ENCODE data around the gene APOBEC4. TPM values are rescaled to one million over a fixed set of nuclear protein-coding genes. Genes with fewer than 3 reads are reported as not detected.
"Not testable (repeated sequence)": the region's sequence is repeated elsewhere in the genome, so short reads cannot be mapped to it uniquely, and the experiment has no call there.

APOBEC4 gene
- total RNA-seq, 2 donors from 2014 or later = not detected

DNA sequence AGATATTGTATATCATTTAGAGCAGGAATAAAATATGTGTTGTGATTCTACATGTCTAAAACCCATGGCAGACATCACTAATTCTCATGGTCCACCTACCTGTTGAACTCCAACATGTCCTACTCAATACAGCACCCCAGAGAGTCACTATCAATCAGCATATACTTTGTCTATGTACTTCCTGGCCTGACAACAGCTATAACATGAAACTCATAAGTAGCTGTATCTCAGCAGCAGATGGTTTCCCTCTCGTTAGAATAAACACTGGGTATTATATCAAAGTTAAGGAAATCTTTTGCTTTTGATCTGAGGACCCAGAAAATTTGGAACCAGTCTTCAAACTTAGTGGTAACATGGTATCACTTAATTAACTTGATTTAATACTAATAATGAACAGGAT is 33.3 kb downstream of the APOBEC4 start:
- Histone ChIP-seq H3K9ac (ENCODE audit: extremely low read depth, low read length, poor library complexity, severe bottlenecking) (no peak overlapping the region), H3K4me1 (ENCODE audit: control insufficient read depth, insufficient read depth, low read length) (peaks cover 7% of the 10 kb centered on the region), H3K36me3 (ENCODE audit: control insufficient read depth, insufficient read depth, low read length) (peaks cover 4% of the 10 kb centered on the region), H3K27me3 (ENCODE audit: control insufficient read depth, insufficient read depth, low read length, poor library complexity, severe bottlenecking) (no peaks in the 10 kb centered on the region), H3K27ac (ENCODE audit: low read depth, low read length) (no peak overlapping the region), H3K9me3 (ENCODE audit: control insufficient read depth, low read length) (no peaks in the 10 kb centered on the region), H3K4me3 (ENCODE audit: low read length) (no peak overlapping the region)
- Mint-ChIP-seq H3K9me3 (peaks cover 2% of the 10 kb centered on the region), H3K27me3 (ENCODE audit: insufficient read depth) (no peaks in the 10 kb centered on the region), H3K4me3 (no peak overlapping the region), H3K4me1 (peaks cover 35% of the 10 kb centered on the region), H3K27ac (no peak overlapping the region), H3K36me3 (ENCODE audit: low read depth) (peaks cover 3% of the 10 kb centered on the region)
- no peak for DNase-seq
- WGBS, 2 experiments (ENCODE audit: insufficient coverage in 1 of 2, insufficient read length in 1 of 2) = 89% methylated on average over 1 of the region's 1 CpG; no CpG with 5 or more reads in 1 of the 2 experiments
- TF ChIP-seq, protein P1, sequence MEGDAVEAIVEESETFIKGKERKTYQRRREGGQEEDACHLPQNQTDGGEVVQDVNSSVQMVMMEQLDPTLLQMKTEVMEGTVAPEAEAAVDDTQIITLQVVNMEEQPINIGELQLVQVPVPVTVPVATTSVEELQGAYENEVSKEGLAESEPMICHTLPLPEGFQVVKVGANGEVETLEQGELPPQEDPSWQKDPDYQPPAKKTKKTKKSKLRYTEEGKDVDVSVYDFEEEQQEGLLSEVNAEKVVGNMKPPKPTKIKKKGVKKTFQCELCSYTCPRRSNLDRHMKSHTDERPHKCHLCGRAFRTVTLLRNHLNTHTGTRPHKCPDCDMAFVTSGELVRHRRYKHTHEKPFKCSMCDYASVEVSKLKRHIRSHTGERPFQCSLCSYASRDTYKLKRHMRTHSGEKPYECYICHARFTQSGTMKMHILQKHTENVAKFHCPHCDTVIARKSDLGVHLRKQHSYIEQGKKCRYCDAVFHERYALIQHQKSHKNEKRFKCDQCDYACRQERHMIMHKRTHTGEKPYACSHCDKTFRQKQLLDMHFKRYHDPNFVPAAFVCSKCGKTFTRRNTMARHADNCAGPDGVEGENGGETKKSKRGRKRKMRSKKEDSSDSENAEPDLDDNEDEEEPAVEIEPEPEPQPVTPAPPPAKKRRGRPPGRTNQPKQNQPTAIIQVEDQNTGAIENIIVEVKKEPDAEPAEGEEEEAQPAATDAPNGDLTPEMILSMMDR (conservative IDR thresholded peaks at IDR 0.05) = no peak

DNA sequence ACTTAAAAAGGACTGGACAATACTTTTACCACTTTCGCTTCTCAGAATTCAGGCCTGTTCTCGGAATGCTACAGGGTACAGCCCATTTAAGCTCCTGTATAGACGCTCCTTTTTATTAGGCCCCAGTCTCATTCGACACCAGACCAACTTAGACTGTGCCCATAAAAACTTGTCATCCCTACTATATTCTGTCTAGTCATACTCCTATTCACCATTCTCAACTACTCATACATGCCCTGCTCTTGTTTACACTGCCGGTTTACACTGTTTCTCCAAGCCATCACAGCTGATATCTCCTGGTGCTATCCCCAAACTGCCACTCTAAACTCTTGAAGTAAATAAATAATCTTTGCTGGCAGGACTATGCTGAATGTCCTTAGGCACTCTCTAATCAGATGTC is 34.9 kb downstream of the APOBEC4 start:
- not testable (repeated sequence) for H3K27ac ChIP-seq (ENCODE audit: low read depth, low read length); H3K27me3 Mint-ChIP-seq (ENCODE audit: insufficient read depth); H3K27ac Mint-ChIP-seq; H3K9me3 ChIP-seq (ENCODE audit: control insufficient read depth, low read length); H3K4me3 ChIP-seq (ENCODE audit: low read length); H3K36me3 Mint-ChIP-seq (ENCODE audit: low read depth); H3K9ac ChIP-seq (ENCODE audit: extremely low read depth, low read length, poor library complexity, severe bottlenecking); DNase-seq; H3K27me3 ChIP-seq (ENCODE audit: control insufficient read depth, insufficient read depth, low read length, poor library complexity, severe bottlenecking); H3K4me1 ChIP-seq (ENCODE audit: control insufficient read depth, insufficient read depth, low read length); H3K4me3 Mint-ChIP-seq; H3K36me3 ChIP-seq (ENCODE audit: control insufficient read depth, insufficient read depth, low read length); H3K9me3 Mint-ChIP-seq
- 72 to 77% methylated on average over 2 to 4 of the region's 5 CpGs for WGBS, 2 experiments (ENCODE audit: insufficient coverage in 1 of 2, insufficient read length in 1 of 2)
- peaks cover 36% of the 10 kb centered on the region for H3K4me1 Mint-ChIP-seq

DNA sequence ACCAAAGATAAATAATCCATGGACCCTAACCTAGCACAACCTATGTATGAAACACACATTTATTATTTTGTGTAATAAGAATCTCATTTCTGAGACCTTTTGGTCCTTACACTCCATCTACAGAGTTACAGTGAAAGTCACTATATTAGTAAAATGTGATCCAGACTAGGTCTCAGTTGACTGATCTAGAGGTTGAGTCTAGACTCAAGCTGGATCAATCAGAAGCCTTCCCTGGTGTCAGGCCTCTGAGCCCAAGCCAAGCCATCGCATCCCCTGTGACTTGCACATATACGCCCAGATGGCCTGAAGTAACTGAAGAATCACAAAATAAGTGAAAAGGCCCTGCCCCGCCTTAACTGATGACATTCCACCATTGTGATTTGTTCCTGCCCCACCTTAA is 40.1 kb downstream of the APOBEC4 start:
- not testable (repeated sequence) for H3K36me3 Mint-ChIP-seq (ENCODE audit: low read depth); H3K9me3 ChIP-seq (ENCODE audit: control insufficient read depth, low read length); H3K27ac ChIP-seq (ENCODE audit: low read depth, low read length); H3K4me3 ChIP-seq (ENCODE audit: low read length); H3K27me3 ChIP-seq (ENCODE audit: control insufficient read depth, insufficient read depth, low read length, poor library complexity, severe bottlenecking); H3K27ac Mint-ChIP-seq; H3K9ac ChIP-seq (ENCODE audit: extremely low read depth, low read length, poor library complexity, severe bottlenecking); H3K27me3 Mint-ChIP-seq (ENCODE audit: insufficient read depth); H3K4me3 Mint-ChIP-seq; H3K4me1 ChIP-seq (ENCODE audit: control insufficient read depth, insufficient read depth, low read length); H3K36me3 ChIP-seq (ENCODE audit: control insufficient read depth, insufficient read depth, low read length); H3K4me1 Mint-ChIP-seq; DNase-seq
- WGBS, 2 experiments (ENCODE audit: insufficient coverage in 1 of 2, insufficient read length in 1 of 2) = 98% methylated on average over 3 of the region's 3 CpGs; no CpG with 5 or more reads in 1 of the 2 experiments
- H3K9me3 Mint-ChIP-seq = peaks cover 20% of the 10 kb centered on the region

DNA sequence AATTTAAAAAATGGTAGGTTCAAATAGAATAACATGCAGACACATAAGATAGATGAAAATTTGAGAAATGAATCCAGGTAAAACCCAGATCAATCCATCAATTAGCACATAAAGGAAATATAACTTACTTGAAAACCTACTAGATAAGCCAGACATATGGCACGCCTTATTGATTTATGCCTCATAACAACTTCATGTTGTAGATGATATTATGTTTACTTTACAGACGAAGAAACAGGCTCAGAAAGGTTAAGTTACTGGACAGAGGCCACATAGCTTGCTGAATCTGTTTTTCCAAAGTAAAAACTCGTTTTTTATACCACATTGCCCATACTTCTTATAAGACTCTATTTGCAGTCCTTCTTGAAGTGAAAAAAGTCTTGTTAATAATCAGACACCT is 40.7 kb downstream of the APOBEC4 start:
- H3K27ac Mint-ChIP-seq = no peak overlapping the region

More for the DNA sequence above, 40.7 kb downstream of the APOBEC4 start:
- Mint-ChIP-seq H3K9me3 (peaks cover 20% of the 10 kb centered on the region), H3K4me1 (peaks cover 4% of the 10 kb centered on the region), H3K36me3 (ENCODE audit: low read depth) (peaks cover 3% of the 10 kb centered on the region), H3K27me3 (ENCODE audit: insufficient read depth) (no peaks in the 10 kb centered on the region), H3K4me3 (no peak overlapping the region)
- no peaks in the 10 kb centered on the region for H3K27me3 ChIP-seq (ENCODE audit: control insufficient read depth, insufficient read depth, low read length, poor library complexity, severe bottlenecking)
- DNase-seq = no peak
- H3K9ac ChIP-seq (ENCODE audit: extremely low read depth, low read length, poor library complexity, severe bottlenecking) = no peak overlapping the region
- H3K9me3 ChIP-seq (ENCODE audit: control insufficient read depth, low read length) = no peaks in the 10 kb centered on the region
- WGBS, 2 experiments (ENCODE audit: insufficient coverage in 1 of 2, insufficient read length in 1 of 2) = 70 to 89% methylated on average over 1 to 3 of the region's 3 CpGs
- H3K27ac ChIP-seq (ENCODE audit: low read depth, low read length) = no peak overlapping the region
- H3K4me3 ChIP-seq (ENCODE audit: low read length) = no peak overlapping the region
- H3K4me1 ChIP-seq (ENCODE audit: control insufficient read depth, insufficient read depth, low read length) = no peaks in the 10 kb centered on the region
- no peaks in the 10 kb centered on the region for H3K36me3 ChIP-seq (ENCODE audit: control insufficient read depth, insufficient read depth, low read length)
- TF ChIP-seq, protein P1 (conservative IDR thresholded peaks at IDR 0.05) = no peak
